Activated naive CD8-positive, alpha-beta T cell treated with anti-CD3 and anti-CD28 coated beads, Interleukin-2, amount 50 U/mL, for 24 hours (primary cell): ENCODE data around the gene ZNF384.

Source experiments
- ATAC-seq: fragments of 150-1000 bp; cut with Tn5 transposase; one replicate; pipeline ENCODE4 v1.10.0; 2021
- DNase-seq: peaks from one replicate; pipeline ENCODE4 v3.0.0; 2021
- H3K27ac Mint-ChIP-seq: one replicate; pipeline ENCODE4 v1.8.0; 2021; ENCODE audit warnings: mild to moderate bottlenecking, mixed read lengths
- H3K27me3 Mint-ChIP-seq: one replicate; pipeline ENCODE4 v1.8.0; 2021; ENCODE audit warnings: mixed read lengths
- H3K36me3 Mint-ChIP-seq: one replicate; pipeline ENCODE4 v1.8.0; 2021; ENCODE audit warnings: low read depth, mixed read lengths
- H3K4me1 Mint-ChIP-seq: one replicate; pipeline ENCODE4 v1.8.0; 2021; ENCODE audit warnings: mixed read lengths
- H3K4me3 Mint-ChIP-seq: one replicate; pipeline ENCODE4 v1.8.0; 2021; ENCODE audit warnings: mild to moderate bottlenecking, moderate library complexity, mixed read lengths
- H3K9me3 Mint-ChIP-seq: one replicate; pipeline ENCODE4 v1.8.0; 2021; ENCODE audit warnings: mixed read lengths

ZNF384 gene

GRCh38 chr12:6632026-6632983, 56.9 kb downstream of the ZNF384 start:
- H3K4me1 Mint-ChIP-seq = peaks cover 81% of the 10 kb centered on the region
- DNase-seq = peak; percentile 60
- no peaks in the 10 kb centered on the region for H3K36me3 Mint-ChIP-seq
- peak; percentile 51 for ATAC-seq
- H3K9me3 Mint-ChIP-seq = no peaks in the 10 kb centered on the region
- H3K27me3 Mint-ChIP-seq = no peaks in the 10 kb centered on the region
- peak overlapping the region; percentile 79 for H3K4me3 Mint-ChIP-seq
- peak overlapping the region; percentile 98 for H3K27ac Mint-ChIP-seq

GRCh38 chr12:6631549-6631961, 57.6 kb downstream of the ZNF384 start:
- DNase-seq = peak; percentile 42
- H3K27ac Mint-ChIP-seq = peak overlapping the region; percentile 98
- peak overlapping the region; percentile 79 for H3K4me3 Mint-ChIP-seq
- peaks cover 87% of the 10 kb centered on the region for H3K4me1 Mint-ChIP-seq
- no peaks in the 10 kb centered on the region for H3K36me3 Mint-ChIP-seq
- H3K9me3 Mint-ChIP-seq = no peaks in the 10 kb centered on the region
- ATAC-seq = peak; percentile 5
- H3K27me3 Mint-ChIP-seq = no peaks in the 10 kb centered on the region

GRCh38 chr12:6630736-6631135, 58.4 kb downstream of the ZNF384 start:
- no peak for ATAC-seq
- Mint-ChIP-seq H3K27me3 (no peaks in the 10 kb centered on the region), H3K36me3 (no peaks in the 10 kb centered on the region), H3K9me3 (no peaks in the 10 kb centered on the region), H3K4me3 (peak overlapping the region; percentile 79), H3K27ac (peak overlapping the region; percentile 98), H3K4me1 (peaks cover 82% of the 10 kb centered on the region)
- DNase-seq = no peak

- Mint-ChIP-seq H3K27me3 (no peaks in the 10 kb centered on the region), H3K4me3 (peak overlapping the region; percentile 80), H3K36me3 (no peaks in the 10 kb centered on the region), H3K9me3 (no peaks in the 10 kb centered on the region), H3K4me1 (peaks cover 51% of the 10 kb centered on the region), H3K27ac (peak overlapping the region; percentile 90)
- ATAC-seq (no peak), DNase-seq (no peak)
These were observed 61.6 kb downstream of the ZNF384 start for GRCh38 chr12:6627616-6628015.

GRCh38 chr12:6626654-6627283, 62.4 kb downstream of the ZNF384 start:
- DNase-seq (no peak), ATAC-seq (peak; percentile 58)
- Mint-ChIP-seq H3K27ac (peak overlapping the region; percentile 38), H3K9me3 (no peaks in the 10 kb centered on the region), H3K4me1 (peaks cover 43% of the 10 kb centered on the region), H3K4me3 (no peak overlapping the region), H3K27me3 (no peaks in the 10 kb centered on the region), H3K36me3 (no peaks in the 10 kb centered on the region)

GRCh38 chr12:6620885-6621274, 68.3 kb downstream of the ZNF384 start:
- no peaks in the 10 kb centered on the region for H3K27me3 Mint-ChIP-seq
- peak overlapping the region; percentile 39 for H3K27ac Mint-ChIP-seq
- H3K4me3 Mint-ChIP-seq = peak overlapping the region; percentile 57
- DNase-seq (no peak), ATAC-seq (no peak)
- no peaks in the 10 kb centered on the region for H3K9me3 Mint-ChIP-seq
- no peaks in the 10 kb centered on the region for H3K36me3 Mint-ChIP-seq
- H3K4me1 Mint-ChIP-seq = peaks cover 13% of the 10 kb centered on the region

- Mint-ChIP-seq H3K36me3 (no peaks in the 10 kb centered on the region), H3K9me3 (no peaks in the 10 kb centered on the region), H3K4me1 (peaks cover 13% of the 10 kb centered on the region), H3K27me3 (no peaks in the 10 kb centered on the region), H3K27ac (no peak overlapping the region), H3K4me3 (peak overlapping the region; percentile 57)
- ATAC-seq (peak; percentile 75), DNase-seq (peak; percentile 67)
These were observed 68.9 kb downstream of the ZNF384 start for GRCh38 chr12:6620137-6620884.

- Mint-ChIP-seq H3K4me1 (peaks cover 25% of the 10 kb centered on the region), H3K27me3 (no peaks in the 10 kb centered on the region), H3K4me3 (no peak overlapping the region), H3K9me3 (no peaks in the 10 kb centered on the region), H3K27ac (no peak overlapping the region), H3K36me3 (no peaks in the 10 kb centered on the region)
- no peak for ATAC-seq
- no peak for DNase-seq
These were observed 70.5 kb downstream of the ZNF384 start for GRCh38 chr12:6618483-6619225.
